NCI-H1417 treated with DMSO at 0.1 percent for 48 hours (cell line): Measurements from ENCODE around the gene SYT3.

Source experiments
- DNase-seq: peaks from one replicate; lab custom pipeline; 2025; lab: John Stamatoyannopoulos, UW

The SYT3 gene, protein sequence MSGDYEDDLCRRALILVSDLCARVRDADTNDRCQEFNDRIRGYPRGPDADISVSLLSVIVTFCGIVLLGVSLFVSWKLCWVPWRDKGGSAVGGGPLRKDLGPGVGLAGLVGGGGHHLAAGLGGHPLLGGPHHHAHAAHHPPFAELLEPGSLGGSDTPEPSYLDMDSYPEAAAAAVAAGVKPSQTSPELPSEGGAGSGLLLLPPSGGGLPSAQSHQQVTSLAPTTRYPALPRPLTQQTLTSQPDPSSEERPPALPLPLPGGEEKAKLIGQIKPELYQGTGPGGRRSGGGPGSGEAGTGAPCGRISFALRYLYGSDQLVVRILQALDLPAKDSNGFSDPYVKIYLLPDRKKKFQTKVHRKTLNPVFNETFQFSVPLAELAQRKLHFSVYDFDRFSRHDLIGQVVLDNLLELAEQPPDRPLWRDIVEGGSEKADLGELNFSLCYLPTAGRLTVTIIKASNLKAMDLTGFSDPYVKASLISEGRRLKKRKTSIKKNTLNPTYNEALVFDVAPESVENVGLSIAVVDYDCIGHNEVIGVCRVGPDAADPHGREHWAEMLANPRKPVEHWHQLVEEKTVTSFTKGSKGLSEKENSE

DNA sequence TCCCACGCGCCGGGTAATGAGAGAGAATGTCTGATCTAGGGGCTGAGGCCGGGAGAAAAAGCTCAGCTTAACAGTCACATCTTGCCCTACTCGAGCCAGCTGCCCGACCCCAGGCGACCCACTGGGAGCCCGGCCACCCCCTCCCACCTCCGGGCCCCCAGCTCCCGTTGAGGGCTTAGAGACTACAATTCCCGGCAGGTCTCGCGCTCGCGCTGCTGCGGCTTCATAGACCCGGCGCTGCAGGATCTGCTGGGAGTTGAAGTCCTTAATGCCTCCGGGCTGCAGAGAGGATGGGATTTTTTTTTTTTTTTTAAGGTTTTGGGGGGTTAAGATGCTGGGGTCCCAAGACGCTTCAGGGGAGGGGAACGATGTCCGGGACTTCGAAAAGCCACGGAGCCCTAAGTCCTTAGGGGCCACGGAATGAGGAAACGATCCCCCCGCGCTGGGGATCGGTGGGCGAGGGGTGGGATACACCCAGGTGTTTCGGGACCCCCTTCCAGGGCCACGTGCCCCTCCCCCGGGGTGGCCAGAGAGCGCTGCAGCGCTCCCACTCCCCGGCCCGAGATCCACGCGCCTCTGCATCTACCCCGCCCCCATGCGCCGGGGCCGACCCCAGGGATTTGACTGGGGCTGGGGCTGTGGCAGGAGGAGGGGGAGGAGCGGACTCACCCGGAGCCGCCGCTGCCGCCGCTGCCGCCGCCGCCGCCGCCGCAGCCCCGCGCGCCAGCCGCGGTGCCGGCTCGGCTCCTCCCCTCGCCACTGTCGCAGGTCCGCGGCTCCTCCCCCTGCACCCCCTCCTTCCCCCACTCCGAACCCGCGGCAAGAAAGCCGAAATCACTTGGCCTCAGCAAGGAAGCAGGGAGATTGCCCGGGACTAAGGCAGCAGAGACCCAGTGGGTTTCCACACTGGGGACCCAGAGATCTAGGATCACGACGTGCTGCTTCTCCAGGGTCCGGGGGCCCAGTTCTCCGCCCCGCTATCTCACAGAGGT lies at the start of gene SYT3:
SYT3 (minus strand) TSS at position 761 of the 992 bp plus-strand sequence. CDS start 2,470 bp downstream, outside the sequence.
- peak; percentile 6 for DNase-seq

DNA sequence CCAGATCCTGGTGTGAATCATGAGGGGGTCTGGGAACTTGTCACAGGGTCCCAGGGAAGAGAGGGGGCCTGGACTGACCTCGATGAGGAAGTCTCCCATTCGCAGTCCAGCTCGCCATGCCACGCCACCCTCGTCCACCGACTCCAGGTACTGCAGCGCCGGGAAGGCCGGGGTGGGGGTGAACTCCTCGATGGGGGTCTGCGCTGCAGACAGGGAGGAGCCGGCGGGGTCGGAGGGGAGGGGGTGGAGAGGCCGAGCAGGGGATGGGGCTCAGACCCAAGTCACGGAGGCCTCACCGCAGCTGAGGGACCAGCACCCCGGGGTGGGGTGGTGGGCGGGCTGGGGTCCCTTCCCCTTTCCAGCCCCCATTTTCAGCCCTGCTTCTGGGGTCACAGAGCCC lies 49.1 kb upstream of the SYT3 start:
- no peak for DNase-seq

DNA sequence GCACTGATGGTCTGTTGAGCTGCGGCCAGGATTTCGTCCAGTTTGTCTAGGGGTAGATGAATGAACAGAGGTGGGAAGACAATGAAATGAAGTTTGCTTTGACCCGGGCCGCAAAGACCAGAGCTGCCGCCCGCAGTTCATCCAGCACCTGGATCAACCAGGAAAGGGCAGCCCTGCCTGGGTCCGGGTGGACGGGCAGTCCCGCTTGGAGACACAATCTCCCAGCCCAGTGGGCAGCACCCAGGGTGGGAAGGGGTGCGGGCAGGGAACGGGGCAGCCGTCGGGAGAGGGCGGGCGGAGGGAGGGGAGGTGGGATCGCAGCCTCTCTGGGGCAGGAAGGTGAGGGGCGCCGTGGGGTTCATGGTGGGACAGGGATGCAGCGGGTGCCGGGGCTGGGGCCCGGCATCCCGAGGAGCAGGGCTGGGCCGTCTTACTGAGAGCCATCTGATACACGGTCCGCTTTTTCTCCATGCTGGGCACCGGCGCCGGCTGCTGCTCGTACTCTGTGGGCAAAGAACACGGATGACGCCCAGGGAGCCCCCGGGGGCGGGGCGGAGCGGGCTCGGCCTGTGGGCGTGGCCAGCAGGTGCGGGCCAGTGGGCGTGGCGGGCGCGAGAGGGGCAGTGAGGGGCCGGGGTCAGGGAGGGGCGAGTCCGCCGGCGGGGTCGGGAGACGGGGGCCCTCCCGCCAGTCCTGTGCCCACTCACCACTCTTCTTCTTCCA lies 46.8 kb upstream of the SYT3 start:
- no peak for DNase-seq

DNA sequence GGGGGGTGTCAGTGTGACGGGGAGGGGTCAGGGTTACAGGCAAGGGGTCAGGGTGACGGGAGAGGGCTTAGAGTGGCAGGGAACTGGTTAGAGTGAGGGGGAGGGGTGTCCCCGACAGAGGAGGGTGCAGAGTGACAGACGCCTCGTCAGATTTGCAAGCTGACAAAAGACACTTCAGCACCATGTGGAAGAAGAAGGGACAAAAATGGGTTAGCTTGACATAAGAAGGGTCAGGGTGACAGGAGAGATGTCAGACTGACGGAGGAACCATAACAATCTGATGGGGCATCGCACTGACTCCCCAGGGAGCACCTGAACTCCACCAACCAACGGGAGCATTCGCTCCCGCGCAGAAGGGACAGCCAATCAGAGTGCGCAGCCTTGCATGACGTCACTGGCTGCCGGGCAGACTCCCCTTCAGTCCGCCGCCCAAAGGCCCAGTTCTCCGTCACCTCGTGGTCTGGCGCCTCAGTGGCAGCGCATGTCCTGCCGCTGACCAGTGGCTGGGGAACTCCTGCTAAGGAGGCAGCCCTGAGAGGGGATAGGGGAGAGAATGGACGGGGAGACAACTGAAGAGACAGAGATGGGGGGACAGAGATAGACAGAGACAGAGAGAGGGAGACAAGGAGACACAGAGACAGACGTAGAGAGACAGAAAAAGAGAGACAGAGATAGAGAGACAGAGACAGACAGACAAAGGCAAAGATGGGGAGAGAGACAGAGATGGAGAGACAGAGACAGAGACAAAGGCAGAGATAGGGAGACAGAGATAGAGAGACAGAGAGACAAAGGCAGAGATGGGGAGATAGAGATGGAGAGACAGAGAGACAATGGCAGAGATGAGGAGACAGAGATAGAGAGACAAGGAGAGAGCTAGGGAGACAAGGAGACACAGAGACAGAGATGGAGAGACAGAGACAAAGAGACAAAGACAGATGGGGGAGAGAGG lies 39.8 kb upstream of the SYT3 start:
- no peak for DNase-seq

DNA sequence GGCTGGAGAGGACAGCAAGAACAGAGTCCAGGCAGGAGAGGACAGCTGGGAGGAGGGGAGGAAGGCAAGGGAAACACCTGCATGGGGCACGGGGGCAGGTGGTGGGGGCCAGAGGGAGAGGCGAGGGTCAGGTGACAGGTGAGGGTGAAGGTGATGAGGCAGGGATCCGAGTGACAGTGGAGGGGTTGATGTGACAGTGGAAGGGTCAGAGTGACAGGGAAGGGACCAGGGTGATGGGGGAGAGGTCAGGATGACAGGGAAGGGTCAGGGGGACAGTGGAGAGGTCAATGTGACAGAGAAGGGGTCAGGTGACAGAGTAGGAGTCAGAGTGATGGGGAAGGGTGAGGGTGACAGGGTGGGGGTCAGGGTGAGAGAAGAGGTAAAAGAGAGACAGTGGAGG lies 38.6 kb upstream of the SYT3 start:
- DNase-seq, result no peak

DNA sequence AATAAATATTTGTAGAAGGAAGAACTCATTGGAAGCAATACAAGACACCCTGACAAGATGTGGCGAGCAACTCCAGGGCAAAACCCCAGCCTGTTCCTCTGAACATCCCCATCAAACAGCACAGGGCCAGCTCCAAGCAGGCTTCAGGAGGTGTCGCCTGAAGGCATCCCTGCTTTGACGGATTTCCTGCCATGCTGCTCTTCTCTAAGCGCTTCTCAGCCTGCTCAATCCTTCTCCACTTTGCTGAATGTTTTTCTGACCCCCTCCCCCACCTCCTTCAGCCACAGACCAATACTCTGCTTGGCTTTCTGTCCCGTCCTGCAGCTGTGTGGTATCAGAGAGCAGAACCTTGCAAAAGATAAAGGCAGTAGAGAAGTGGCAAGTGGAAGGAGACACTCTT lies 38.0 kb upstream of the SYT3 start:
- no peak for DNase-seq

DNA sequence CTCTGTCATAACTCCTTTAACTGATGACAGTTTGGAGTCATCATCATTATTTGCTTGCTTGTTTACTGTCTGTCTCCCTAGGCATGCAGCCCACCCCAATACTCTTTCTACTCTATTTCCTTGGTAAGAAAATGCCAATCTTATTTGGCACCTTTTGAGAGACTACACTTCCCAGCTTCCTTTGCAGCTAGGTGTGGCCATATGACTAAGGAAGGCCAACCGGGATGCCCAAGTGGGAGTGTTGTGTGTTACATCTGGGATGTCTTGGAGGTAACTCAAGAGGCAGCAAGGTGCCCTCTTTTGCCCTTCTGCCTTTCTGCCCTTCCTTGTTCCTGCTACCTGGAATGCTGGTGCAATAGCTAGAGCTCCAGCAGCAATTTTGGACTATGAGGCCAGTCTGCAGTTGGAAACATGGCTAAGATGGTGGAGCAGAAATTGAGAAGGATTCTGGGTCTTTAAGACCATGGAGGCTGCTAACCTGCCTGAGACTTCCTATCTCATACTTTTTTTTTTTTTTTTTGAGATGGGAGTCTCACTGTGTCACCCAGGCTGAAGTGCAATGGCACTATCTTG lies 37.0 kb upstream of the SYT3 start:
- DNase-seq, result no peak

DNA sequence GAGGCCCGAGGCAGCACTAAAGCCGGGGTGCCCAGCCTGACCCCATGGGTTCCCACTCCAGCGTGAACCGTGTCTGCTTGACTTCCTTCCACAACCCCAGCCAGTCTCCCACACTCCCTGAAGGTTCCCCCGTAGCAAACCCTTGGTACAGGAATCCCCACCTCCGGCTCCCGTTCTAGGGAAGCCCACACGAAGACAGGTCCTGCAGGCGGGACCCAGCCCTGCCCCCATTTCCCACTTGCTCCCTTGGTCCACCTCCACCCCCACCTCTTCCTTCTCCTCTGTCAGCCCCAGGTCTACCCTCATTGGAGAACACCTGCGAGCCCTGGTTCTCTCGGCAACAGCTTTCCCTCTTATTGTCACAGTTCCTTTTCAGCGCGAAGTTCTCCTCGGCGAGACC lies 33.4 kb upstream of the SYT3 start:
- DNase-seq, result no peak

DNA sequence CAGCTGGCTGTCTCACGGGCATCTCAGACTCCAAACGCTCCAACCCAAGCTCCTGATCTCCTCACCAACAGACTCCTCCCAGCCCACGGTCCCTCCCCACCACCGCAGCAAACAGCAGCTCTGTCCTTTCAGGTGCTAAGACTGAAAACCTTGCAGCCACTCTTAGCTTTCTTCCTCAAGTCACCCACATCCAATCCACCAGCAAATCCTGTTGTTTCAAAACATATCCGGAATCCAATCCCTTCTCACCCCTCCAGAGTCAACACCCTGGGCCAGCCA lies 30.4 kb upstream of the SYT3 start:
- no peak for DNase-seq

DNA sequence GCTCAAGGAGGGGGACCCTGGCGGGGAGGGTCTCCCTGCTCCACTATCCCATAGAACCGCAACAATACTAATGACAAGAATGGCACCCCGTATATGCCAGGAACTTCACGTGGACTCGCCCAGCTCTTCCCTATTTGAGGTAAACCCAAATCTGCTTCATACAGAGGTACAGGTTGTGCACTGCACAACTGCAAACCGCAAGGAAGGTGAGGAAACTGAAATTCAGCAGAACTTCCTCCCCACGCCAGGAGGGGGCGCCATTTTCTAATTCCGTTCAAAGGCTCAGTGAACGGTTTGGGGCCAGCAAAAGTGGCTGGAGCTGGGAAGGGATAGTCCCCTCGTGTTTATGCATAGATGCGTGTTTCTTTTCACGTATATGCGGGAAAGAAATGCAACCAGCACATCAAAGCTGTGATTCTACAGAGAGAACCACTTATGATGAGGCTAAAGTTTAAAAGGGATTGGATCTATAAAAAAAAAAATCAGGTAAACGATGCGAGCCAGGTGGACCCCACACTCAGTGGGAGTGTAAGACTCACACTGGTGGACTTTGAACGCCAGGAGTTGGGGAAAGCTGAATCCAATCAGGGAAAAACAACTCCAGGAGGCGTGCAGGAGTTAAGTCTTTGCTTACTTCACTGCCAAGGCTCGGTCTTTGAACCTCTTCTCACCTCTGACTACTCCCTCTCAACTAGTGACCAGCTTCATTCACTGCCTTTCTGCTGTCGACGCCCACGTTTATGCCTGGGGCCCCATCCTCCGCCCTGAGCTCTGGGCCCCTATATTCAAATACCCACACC lies 29.8 kb upstream of the SYT3 start:
- DNase-seq, result no peak

DNA sequence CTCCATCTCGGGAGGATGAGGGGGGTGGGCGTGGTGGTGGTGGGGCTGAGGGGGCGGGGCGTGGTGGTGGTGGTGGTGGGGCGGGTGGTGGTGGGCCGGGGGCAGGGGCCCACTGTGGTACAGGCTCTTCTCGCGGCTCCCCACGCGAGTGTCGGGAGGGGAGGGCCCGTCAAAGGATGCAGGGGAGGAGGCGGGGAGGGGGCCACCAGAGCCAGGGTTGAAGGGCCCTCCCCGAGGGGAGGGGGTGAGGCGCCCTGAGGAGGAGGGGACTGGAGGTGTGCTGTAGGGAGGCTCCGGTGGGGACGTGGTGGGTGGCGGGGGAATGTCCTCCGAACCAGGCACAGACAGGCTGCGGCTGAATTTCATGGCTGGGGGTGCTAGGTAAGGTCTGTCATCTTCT lies 29.2 kb upstream of the SYT3 start:
- no peak for DNase-seq

DNA sequence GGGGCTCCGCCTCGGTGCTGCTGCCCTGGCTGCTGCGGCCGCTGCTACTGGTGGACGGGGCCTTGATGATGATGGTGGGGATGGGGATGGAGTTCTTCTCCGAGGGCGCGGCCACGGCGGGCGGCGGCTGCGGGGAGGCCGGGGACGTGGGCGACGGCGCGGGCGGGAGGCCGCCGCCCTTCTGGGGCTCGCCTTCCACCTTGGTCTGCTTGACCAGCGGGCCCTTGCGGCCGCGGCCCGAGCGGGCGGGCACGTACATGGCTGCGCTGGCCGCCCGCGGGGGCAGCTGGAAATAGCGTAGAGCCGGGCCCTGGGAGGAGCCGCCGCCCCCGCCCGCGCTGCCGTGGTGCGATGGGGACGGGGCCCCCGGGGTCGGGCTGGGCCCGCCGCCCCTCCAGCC lies 28.7 kb upstream of the SYT3 start:
- no peak for DNase-seq

DNA sequence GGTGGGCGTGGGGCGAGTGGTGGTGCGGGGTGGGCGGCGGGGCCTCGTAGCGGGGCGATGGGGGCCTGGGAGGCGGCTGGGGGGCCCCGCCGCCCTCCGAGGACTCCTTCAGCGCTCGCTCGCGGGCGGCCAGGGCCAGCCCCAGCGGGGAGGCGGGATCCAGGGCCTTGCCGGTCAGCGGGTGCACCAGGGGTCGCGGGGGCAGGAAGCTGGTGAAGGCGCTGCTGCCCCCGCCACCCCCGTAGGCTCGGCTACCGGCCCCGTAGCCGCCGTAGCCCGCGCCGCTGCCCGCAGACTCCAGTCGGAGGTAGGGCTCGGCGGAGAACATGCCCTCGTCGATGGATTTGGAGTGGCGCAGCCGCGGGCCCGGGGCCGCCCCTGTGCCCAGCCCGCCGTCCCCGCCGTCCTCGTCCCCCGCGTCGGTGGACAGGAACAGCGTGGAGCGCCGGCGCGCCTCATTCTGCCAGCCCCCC lies 28.1 kb upstream of the SYT3 start:
- DNase-seq, result no peak

DNA sequence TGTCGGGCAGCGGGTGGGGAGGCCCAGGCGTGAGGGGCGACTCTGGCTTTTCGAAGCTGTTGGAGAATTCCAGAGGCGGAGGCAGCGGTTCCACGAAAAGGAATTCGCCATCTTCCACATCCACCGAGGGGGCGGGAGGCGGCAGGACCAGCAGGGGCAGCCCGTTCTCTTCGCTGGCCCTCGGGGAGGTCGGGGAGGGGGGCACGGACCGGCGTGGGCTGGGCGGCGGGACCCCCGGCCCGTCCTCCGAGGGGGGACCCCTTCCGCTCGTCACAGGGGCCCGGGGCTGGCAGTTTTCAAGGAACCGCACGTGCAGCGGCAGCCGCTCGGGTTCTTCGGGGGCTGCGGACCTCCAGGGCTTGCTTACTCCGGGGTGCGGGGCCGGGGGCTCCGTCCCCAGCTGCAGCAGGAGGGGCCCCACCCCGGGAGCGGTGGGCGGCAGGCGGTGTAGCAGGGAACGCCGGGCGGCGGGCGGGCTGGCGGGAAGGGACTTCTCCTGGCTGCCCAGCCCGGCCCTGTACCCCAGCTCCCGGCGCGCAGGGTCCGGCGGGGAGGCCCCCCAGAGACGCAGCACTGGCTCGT lies 27.6 kb upstream of the SYT3 start:
- no peak for DNase-seq

DNA sequence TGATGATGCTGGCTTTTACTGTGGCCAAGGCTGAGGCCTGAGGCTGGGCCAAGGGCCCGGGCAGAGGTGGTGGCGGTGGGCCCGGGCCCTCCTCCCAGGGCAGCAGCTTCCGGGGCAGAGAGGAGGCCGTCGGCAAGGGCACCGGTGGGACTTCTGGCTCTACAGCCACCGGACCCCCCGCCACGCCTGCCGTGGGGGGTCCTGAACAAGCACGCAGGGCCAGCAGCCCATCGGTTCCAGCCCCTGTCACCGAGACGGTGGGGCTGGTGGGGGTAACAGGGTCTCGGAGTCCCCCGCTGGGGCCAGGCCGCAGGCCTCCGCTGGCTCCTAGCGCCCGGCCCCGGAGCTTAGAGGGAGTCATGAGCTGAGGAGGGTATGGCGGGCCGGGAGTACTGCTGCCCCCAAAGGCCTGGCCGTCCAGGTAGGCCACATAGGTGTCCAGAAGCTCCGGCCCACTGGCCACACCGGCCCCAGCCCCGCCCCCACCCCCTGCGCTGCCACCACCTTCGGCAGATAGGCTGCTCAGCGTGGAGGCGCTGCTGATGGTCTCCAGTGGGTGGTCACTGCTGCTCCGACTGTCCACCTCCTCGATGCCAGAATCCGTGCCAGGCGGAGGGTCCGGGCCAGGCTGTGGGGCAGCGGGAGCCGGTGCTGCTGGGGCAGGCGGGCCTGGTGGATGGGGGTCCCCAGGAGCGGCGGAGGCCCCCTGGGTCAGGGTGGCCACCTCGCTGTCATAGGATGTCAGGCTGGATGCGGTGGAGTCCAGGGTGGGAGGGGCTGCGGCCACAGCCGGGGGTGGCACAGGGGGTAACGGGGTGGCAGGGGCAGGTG lies 26.9 kb upstream of the SYT3 start:
- DNase-seq, result no peak

DNA sequence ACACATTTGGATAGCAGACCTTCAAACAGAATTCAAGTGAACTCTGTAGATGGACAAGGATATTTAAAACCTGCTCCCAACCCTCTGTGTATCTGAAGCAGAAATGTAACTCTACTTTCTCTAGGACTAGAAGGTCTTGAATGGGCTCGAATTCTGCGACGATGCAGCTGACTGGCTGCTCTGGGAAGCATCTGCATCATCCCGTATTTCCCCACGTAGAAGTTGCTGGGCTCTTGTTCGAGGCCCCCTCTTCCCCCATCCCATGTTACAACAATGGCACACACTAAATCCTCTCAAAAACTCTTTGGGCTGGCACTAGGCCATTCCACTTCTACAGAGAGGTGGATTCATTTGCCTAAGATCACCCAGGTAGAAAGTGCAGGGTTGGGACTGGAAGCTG lies 24.5 kb upstream of the SYT3 start:
- no peak for DNase-seq

DNA sequence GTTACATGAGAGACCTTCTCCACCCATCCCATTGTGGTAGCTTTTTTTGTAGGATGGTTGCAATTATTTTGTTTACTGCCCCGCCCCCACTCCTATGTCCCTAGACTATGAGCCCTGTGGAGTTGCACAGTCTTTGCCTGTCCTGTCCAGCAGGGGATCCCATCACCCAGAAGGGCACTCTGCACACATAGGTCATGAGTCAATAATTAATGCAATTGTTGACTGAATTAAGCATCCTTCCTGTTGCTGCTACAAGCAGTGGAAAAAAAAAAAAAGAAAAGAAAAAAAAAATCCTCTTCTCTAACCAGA lies 23.8 kb upstream of the SYT3 start:
- no peak for DNase-seq

DNA sequence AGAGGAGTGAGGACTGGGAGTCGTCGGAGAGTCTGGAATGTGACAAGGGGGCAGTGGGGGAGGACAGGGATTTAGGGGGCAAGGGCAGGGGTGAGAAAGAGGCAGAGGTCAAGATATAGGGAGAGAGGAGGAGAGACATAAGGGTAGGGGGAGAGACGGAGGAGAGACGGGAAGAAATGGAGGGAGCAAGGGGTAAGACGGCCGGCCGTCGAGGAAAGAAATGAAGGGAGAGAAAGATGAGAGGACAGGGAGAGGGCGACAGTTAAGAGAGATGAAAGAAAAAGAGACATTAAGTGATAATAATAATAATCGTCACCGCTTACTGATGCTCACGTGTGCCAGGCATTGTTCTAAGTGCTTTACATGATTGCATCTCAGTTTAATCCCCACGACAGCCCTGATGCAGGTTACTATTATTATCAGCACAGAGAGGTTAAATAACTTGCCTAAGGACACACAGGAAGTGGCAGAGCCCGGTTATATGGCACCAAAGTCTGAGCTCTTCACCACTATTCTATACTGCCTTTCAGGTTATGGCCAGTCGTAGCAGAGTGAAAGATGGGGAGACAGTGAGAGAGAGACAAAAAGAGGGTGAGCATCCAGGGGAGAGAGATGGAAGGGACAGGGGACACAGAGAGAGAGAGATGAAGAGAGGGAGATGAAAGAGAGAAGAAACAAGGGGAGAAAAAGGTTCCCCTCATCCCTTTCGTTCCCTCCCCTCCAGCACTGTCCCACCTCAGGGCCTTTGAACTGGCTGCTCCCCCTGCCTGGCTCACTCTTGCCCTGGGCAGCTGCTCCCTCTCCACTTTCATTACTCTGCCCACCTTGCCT lies 23.2 kb upstream of the SYT3 start:
- DNase-seq, result no peak
